D721Med (cell line): Measurements from ENCODE around the gene TCEAL9.

Source experiments
- DNase-seq: peaks from one replicate; pipeline ENCODE4 v3.0.0; 2011; ENCODE audit warnings: low spot score; ENCODE audit not compliant: insufficient read length
- FAIRE-seq: peaks from 2 replicates; lab custom pipeline; 2011; peaks lifted over from hg19 to GRCh38; lab: Jason Lieb, UNC
- TF ChIP-seq, protein P1 (sequence below): IDR thresholded peaks from 2 replicates; pipeline ENCODE4 v1.5.1; 2012; ENCODE audit warnings: mild to moderate bottlenecking, control low read depth; ENCODE audit not compliant: insufficient read depth; ENCODE audit errors: missing control alignments

TCEAL9 gene

DNA sequence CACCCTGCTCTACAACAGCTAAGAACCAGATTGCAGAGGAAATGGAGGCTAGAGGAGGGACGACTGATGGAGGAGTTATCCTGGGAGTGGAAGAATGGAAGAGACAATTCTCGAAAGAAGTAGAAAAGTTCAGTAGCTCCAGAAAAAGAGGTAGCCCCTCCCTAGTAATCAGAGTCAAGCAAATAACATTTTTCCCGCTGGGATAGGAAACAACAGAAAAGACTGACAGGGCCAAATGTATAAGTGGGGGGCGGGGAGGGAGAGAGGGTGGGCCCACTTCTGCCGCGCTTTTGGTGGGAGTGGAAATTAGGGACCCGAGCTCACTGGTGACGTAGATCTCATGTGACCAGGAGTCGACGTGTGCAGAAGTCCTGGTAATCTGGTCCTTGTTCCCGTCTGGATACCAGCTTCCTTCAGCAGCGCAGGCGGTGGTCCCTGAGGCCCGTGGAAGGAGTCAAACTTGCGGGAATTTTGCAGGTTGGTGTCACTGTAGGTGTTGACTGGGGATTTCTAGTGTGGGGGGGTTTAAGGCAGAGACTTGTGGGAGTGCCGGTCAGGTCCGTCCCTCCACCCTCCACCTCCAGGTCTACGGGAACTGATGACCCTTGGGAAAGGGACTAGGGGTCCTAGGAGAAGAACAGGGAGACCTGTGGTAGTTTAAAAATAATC, at the start of gene TCEAL9:
Gene TCEAL9 (plus strand): TSS at position 377 of the 669 bp plus-strand sequence. CDS start 1,179 bp downstream, outside the sequence.
- FAIRE-seq: peak; percentile 79
- no peak for DNase-seq
- TF ChIP-seq, protein P1, sequence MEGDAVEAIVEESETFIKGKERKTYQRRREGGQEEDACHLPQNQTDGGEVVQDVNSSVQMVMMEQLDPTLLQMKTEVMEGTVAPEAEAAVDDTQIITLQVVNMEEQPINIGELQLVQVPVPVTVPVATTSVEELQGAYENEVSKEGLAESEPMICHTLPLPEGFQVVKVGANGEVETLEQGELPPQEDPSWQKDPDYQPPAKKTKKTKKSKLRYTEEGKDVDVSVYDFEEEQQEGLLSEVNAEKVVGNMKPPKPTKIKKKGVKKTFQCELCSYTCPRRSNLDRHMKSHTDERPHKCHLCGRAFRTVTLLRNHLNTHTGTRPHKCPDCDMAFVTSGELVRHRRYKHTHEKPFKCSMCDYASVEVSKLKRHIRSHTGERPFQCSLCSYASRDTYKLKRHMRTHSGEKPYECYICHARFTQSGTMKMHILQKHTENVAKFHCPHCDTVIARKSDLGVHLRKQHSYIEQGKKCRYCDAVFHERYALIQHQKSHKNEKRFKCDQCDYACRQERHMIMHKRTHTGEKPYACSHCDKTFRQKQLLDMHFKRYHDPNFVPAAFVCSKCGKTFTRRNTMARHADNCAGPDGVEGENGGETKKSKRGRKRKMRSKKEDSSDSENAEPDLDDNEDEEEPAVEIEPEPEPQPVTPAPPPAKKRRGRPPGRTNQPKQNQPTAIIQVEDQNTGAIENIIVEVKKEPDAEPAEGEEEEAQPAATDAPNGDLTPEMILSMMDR: no peak

DNA sequence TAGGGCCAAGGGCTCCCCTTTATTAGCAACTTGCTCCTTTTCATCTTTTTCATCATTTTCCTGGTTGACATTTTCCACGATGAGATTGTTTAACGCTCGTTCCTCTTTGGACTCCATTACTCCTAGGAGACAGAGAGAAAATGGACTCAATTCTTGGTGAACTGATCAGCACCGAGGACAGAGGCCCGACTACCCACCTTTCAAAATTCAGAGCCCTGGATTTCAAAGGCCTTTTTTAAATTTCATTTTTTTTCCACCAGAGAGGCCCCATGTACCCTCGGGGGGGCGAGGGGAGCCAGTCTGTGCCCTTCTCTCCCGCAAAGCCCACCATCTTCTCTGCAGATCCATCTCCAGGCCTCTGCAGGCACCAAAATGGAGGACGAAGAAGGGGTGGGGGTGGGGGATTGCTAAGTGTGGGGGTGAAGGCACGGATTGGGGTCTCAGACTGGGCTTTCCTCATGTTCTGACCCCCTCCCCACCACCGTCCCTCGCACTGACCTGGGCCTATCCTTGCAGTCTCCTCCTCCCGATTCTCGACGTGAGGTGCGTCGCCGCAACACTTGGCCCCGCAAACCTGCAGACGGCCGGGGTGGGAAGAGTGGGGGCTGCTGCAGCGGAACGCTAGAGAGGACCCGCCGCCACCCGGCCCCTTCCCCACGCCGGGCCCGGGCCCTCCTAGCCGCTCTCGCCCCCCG, 46.3 kb upstream of the TCEAL9 start:
- no peak for DNase-seq
- TF ChIP-seq, protein P1: no peak
- no peak for FAIRE-seq

DNA sequence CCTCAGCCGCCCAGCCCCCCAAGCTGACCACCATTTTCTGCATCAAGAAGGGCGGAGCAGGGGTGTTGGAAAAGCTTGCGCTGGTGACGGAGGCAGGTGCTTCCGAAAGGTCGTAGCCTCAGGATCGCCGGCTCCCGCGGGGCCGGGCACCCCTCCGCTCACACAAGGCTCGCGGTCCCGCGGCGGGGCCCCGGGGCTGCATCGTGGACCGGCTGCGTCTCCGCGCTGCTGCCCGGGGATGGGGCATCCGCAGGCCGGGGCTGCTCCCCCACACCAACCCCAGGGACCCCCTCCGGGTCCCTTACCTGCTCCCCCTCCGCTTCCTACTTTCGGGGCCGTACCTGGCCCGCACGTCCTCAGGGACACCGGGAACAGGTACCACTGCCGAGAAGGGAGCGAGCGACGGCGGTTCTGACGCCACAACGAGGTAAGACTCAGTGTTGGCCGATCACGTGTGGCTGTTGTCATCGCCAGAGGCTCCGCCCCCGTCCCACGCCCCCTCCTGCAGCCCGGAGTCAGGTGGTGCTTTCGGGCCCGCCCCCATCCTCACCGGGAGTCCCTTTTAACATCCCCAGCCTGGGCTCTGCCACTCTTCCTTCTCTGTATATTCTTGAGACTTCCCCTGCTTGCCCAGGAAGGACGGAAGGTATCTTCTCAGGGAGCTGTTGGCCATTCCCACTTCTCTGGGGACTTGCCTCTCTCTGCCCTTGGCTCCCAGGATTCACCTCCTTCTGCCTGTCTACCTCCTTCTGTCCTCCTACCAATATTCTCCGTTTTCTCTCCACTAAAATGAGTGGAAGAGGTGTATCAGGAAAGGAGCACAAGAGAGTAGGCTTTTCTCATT, 45.5 kb upstream of the TCEAL9 start, which contains the start of gene BEX2:
Gene BEX2 (minus strand): TSS at position 436 of the 844 bp plus-strand sequence. CDS start 1,014 bp downstream, outside the sequence.
- TF ChIP-seq, protein P1: no peak
- peak; percentile 27 for DNase-seq
- FAIRE-seq: no peak

GRCh38 chrX:103311399-103311780, 44.9 kb upstream of the TCEAL9 start:
- no peak for FAIRE-seq
- TF ChIP-seq, protein P1: no peak
- no peak for DNase-seq

DNA sequence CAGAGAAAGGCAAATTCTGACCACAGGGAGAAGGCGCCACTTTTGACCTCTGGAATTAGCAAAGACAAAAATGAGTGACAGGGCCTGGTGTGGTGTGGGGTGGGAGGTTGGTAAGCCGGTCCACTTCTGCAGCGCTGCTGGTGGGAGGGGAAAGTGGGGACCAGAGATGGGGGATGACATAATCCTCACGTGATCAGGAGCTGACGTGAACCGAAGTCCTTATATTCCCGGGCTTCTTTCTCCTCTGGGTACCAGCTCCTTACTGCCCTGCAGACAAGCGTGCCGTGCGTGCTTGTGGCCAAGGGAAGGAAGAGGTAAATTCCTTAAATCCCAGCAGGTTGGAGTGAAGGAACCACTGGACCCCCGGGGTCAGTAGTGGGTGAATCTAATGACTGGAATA, 26.3 kb upstream of the TCEAL9 start, which contains the start of gene TCEAL7:
Gene TCEAL7 (plus strand): TSS at position 249 of the 400 bp plus-strand sequence. CDS start 1,165 bp downstream, outside the sequence.
- FAIRE-seq (no peak), DNase-seq (no peak)
- TF ChIP-seq, protein P1: no peak

- TF ChIP-seq, protein P1: no peak
- FAIRE-seq (no peak), DNase-seq (no peak)
Measured at GRCh38 chrX:103330681-103331288, 25.5 kb upstream of the TCEAL9 start.
